IPS-15b (cell line): ENCODE measurements around the gene ANG.
"Not testable (repeated sequence)": the region's sequence is repeated elsewhere in the genome, so short reads cannot be mapped to it uniquely, and the experiment has no call there.

Experiments used
- H3K27me3 ChIP-seq: one replicate; pipeline ENCODE4 v1.6.1; 2013; ENCODE audit warnings: low read length; ENCODE audit not compliant: control insufficient read depth, insufficient read depth
- H3K36me3 ChIP-seq: one replicate; pipeline ENCODE4 v1.6.1; 2013; ENCODE audit warnings: low read length; ENCODE audit not compliant: control insufficient read depth, insufficient read depth
- H3K4me1 ChIP-seq: one replicate; pipeline ENCODE4 v1.6.1; 2013; ENCODE audit warnings: mild to moderate bottlenecking, low read length; ENCODE audit not compliant: control insufficient read depth, insufficient read depth
- H3K4me3 ChIP-seq: one replicate; pipeline ENCODE4 v1.5.1; 2013; ENCODE audit warnings: low read depth, low read length
- H3K9ac ChIP-seq: one replicate; pipeline ENCODE4 v1.6.1; 2013; ENCODE audit warnings: low read depth, mild to moderate bottlenecking, low read length
- H3K9me3 ChIP-seq: one replicate; pipeline ENCODE4 v1.6.1; 2013; ENCODE audit warnings: mild to moderate bottlenecking, low read length; ENCODE audit not compliant: control insufficient read depth, insufficient read depth

ANG gene

DNA sequence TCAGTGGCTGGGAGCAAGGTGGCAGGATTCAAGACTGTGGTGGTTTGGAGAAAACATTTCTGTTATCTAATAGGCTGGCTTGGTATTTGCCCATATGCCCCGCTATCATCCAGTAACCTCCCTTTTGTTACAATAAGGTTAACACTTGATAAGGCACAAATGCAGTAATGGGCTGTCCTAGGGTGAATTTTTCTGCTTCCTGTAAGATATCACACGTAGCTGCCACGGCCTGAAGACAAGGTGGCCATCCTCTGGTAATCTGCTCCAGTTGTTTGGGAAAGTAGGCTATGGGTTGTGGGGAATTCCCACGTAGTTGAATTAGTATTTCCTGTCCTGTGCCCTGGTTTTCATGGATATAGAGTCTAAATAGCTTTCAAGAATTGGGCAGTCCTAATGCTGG, 23.1 kb downstream of the ANG start:
- Histone ChIP-seq H3K27me3 (no peaks in the 10 kb centered on the region), H3K4me3 (no peak overlapping the region), H3K9me3 (no peaks in the 10 kb centered on the region), H3K4me1 (no peaks in the 10 kb centered on the region), H3K9ac (no peak overlapping the region), H3K36me3 (no peaks in the 10 kb centered on the region)

DNA sequence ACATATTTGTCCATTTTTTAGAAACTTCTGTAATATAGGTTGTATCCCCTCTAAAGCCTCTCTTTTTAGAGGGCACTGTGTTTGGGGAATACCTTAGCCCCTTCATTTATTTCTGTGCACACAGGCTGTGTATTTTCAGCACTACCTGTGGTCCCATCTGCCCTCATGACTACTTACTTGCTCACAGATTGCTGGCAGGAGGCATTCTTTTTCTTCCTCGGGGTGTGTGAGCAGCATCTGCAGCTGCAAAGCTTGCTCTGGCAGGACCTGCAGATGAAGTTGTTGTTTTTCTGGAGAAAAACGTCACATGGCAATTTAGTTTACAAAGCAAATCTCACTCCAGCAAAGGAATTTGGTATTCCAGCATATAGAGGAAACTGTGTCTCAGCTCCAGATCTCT, 24.3 kb downstream of the ANG start:
- no peaks in the 10 kb centered on the region for H3K27me3 ChIP-seq
- H3K4me3 ChIP-seq: no peak overlapping the region
- H3K9me3 ChIP-seq: no peaks in the 10 kb centered on the region
- H3K36me3 ChIP-seq: no peaks in the 10 kb centered on the region
- H3K9ac ChIP-seq: no peak overlapping the region
- H3K4me1 ChIP-seq: no peaks in the 10 kb centered on the region

DNA sequence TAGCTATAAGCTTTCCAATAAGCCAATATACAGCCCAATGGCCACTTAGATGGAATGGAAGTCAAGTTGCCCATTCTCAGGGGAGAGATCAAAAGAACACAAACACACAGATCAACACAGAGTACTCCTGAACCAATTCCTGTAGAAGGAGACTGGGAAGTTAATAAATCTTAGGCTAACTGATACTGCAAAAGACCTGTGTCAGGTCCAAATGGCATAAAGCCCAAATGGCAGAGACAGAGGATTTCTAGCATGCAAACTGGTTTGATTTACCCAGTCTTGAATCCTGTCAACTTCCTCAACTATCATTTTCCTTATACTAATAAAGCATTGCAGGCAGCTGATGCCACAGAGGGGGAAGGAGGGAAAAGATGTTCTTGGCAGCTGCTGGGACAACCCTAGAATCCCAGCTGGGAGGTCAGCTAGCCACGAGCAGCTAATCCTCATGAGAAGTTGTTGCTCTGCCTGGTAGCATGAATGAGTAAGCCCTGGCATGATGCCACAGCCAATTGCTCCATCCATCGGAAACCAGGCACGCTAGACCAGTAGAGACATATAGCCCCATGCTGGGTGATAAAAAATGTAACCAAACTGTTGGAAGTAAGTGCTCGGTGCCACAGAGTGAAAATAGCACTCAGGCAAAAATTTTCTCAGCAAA, 26.2 kb downstream of the ANG start:
- H3K4me3 ChIP-seq: no peak overlapping the region
- no peaks in the 10 kb centered on the region for H3K4me1 ChIP-seq
- no peaks in the 10 kb centered on the region for H3K36me3 ChIP-seq
- H3K27me3 ChIP-seq: no peaks in the 10 kb centered on the region
- no peaks in the 10 kb centered on the region for H3K9me3 ChIP-seq
- no peak overlapping the region for H3K9ac ChIP-seq

DNA sequence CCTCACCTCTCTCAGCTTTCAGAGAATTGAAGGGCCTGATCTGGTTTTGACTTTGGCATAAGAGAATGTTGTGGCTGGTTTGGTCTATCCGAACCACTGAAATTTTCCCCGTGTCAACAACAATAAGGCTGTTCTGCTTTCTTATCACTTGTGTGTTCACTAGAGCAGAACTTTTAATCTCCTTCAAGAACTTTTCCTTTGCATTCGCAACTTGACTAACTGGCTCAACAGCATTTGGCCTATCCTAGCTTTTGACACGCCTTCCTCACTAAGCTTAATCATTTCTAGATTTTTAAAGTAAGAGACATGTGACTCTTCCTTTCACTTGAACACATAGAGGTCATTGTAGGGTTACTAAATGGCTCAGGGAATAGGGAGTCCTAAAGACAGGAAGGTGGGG, 31.2 kb downstream of the ANG start:
- Histone ChIP-seq H3K4me1 (no peaks in the 10 kb centered on the region), H3K9ac (no peak overlapping the region), H3K4me3 (no peak overlapping the region), H3K9me3 (no peaks in the 10 kb centered on the region), H3K27me3 (no peaks in the 10 kb centered on the region), H3K36me3 (no peaks in the 10 kb centered on the region)

DNA sequence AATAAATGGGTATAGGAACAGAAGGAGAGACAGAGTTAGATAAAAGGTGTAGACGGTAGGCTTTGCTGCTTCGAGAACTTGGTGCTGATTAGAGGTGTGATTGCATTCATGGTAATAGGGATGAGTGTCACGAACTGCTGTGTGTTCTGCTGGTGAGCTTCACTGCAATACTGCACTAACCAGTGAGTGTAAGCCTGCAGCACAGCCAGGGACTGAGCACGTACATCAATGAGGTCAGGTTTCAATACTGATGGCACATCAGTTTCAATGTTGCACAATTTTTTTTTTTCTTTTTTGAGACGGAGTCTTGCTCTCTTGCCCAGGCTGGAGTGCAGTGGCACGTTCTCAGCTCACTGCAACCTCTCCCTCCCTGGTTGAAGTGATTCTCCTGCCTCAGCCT, 32.2 kb downstream of the ANG start:
- Histone ChIP-seq H3K4me1 (no peaks in the 10 kb centered on the region), H3K36me3 (no peaks in the 10 kb centered on the region), H3K4me3 (no peak overlapping the region), H3K9ac (no peak overlapping the region), H3K27me3 (no peaks in the 10 kb centered on the region), H3K9me3 (no peaks in the 10 kb centered on the region)

DNA sequence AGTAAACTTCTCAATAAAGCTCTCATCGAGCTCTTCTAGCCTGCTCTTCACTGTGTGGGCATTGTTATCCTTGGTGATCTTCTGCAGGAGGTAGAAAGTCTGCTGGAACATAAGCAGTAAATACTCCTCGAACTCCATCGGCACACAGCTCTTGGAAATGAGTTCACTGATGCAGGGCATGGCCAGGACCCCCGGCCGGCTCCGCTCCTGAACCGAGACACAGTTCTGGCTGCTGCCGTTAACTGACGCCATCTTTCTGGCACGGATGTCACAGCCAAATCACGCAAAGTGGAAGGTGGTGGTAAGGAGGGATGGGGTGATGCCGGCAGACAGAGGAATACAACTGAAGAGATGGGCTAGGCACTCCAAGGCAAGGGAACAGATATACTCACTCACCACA, 33.5 kb downstream of the ANG start:
- H3K9me3 ChIP-seq: no peaks in the 10 kb centered on the region
- no peak overlapping the region for H3K4me3 ChIP-seq
- no peaks in the 10 kb centered on the region for H3K36me3 ChIP-seq
- H3K27me3 ChIP-seq: no peaks in the 10 kb centered on the region
- H3K9ac ChIP-seq: no peak overlapping the region
- H3K4me1 ChIP-seq: no peaks in the 10 kb centered on the region

DNA sequence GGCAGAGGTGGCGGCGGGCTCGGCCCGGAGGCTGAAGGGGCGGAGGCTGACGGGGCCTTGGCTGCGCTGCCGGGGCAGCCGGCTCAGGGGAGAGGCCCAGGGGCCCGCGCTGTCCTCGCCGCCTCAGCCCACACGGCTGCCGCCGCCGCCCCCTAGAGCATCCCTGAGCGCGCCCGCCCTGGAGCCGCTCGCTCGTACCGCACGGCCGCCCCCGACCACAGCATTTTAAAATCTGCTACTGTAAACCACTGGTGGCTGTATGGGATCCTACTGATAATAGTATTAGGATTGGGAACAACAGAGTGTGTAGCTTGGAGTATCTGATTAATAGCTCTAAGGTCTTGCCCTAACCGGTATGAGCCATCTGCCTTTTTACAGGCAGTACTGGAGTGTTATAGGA, 34.9 kb downstream of the ANG start:
- Histone ChIP-seq H3K4me1 (no peaks in the 10 kb centered on the region), H3K36me3 (no peaks in the 10 kb centered on the region), H3K4me3 (no peak overlapping the region), H3K9ac (no peak overlapping the region), H3K9me3 (no peaks in the 10 kb centered on the region), H3K27me3 (no peaks in the 10 kb centered on the region)

DNA sequence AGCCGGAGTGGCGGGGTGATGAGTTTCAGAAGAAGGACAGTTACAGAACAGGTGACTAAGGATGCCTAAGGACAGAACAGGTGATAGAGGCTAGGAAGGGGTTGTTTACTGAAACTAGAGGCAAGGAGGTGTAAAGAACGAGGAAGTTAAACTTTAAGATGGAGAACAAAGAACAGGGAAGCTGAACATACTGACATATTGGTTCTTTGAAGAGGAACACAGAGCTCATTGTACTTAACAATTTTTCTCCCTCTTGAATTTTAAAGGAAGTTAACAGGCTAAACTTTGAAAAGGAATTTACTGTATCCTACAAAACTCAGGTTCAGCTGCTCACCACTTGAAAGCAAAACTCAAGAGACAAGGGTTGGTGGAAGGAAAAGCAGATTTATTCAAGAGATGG, 37.6 kb downstream of the ANG start:
- not testable (repeated sequence) for H3K27me3 ChIP-seq, H3K36me3 ChIP-seq, H3K9me3 ChIP-seq, H3K4me3 ChIP-seq, H3K9ac ChIP-seq, H3K4me1 ChIP-seq

DNA sequence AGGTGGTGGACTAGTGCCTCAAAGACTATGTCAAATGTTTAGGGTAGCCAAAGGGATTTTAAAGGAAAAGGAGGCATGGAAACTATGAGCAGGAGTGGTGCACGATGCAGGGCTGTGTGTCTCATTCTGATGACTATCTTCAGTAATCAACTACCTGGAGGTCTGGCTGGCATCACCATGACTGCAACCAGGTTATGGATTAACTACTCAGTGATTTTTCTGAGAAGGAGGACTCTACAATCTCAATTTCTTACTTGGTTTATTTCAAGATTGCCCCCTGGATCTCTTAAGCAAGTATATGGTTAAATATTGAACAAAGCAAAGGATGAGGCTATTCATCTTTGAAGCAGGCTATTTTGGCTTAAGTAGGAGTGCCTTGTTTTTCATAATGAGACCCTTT, 38.0 kb downstream of the ANG start:
- H3K4me1 ChIP-seq: no peaks in the 10 kb centered on the region
- no peak overlapping the region for H3K4me3 ChIP-seq
- no peaks in the 10 kb centered on the region for H3K36me3 ChIP-seq
- H3K9me3 ChIP-seq: no peaks in the 10 kb centered on the region
- peaks cover 4% of the 10 kb centered on the region for H3K27me3 ChIP-seq
- H3K9ac ChIP-seq: no peak overlapping the region

DNA sequence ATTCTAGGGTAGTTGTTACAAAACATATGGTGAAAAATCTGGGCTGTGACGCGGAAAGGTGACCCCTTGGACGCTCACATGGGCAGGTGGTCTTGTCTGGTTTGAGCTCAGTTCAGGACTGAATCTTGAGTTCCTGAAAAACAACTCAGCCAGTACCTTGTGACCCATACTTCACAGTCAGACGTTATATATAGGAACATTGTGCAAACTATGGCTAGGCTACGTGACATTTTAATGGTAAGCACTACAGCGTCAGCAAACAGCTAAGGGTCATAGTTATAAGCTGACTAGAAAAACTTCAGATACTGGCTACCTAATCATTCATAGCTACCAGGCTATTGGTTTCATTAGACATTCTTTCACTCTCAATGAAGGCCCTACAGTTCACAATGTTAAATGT, 42.3 kb downstream of the ANG start:
- H3K9ac ChIP-seq: no peak overlapping the region
- no peaks in the 10 kb centered on the region for H3K36me3 ChIP-seq
- no peak overlapping the region for H3K4me3 ChIP-seq
- peaks cover 18% of the 10 kb centered on the region for H3K27me3 ChIP-seq
- H3K4me1 ChIP-seq: no peaks in the 10 kb centered on the region
- no peaks in the 10 kb centered on the region for H3K9me3 ChIP-seq

DNA sequence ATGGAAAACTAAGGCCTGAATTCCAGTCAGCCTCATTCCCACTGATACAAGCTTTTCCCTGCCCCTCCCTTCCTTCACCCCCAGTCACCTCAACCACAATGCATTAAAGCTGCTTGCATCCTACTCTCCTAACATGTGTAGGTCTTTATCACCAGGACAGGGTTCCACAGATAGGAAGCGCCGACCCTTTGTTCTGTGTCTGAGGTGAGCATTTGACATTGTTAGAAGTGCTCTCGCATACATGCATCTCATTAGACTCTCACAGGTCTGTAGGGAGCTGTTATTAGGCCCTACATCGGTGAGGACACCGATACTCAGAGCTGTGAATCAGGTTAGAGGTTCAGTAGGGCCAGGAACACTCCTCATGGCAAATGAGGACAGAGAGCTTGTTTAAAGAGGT, 43.9 kb downstream of the ANG start:
- no peak overlapping the region for H3K4me3 ChIP-seq
- H3K36me3 ChIP-seq: no peaks in the 10 kb centered on the region
- H3K4me1 ChIP-seq: no peaks in the 10 kb centered on the region
- peaks cover 18% of the 10 kb centered on the region for H3K27me3 ChIP-seq
- no peaks in the 10 kb centered on the region for H3K9me3 ChIP-seq
- no peak overlapping the region for H3K9ac ChIP-seq

DNA sequence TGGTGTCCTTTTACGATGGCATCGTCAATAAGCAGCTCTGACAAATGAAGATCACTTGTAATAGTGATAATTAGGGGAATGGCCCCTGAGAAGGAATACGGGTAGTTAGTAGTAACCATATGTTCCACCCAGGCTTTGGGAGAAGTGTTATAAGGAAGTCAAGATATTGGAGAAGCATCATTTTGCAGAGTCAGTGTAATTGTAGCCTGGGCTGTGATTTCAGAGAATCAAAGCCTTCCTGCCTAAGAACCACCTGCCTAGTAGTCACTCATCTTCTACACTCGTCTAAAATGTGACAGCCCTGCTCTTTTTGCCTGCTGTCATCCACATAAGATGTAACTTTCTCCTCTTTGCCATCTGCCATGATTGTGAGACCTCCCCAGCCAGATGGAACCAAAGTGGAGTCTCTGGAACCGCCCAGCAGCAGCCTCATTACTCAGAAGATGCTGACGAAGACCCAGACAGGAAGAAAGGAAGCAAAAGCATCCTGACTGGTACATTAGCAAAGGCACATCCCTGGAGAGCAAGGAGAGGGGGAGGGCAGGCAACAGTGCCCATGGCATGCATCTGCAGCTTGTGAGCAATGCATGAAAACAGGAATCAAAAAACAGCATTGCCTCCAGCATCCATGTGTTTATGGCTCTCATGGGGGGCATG, 44.5 kb downstream of the ANG start:
- Histone ChIP-seq H3K9ac (no peak overlapping the region), H3K36me3 (no peaks in the 10 kb centered on the region), H3K4me3 (no peak overlapping the region), H3K27me3 (peaks cover 18% of the 10 kb centered on the region), H3K4me1 (no peaks in the 10 kb centered on the region), H3K9me3 (no peaks in the 10 kb centered on the region)
